HUES64 (cell line): ENCODE data around the gene SALL1. TPM values are rescaled to one million over a fixed set of nuclear protein-coding genes. Genes with fewer than 3 reads are reported as not detected.
A peak's percentile ranks its signal among the peaks of the same experiment; 100 is the strongest.

ENCODE experiments used
- H3K27ac ChIP-seq: 2 replicates; pipeline ENCODE4 v1.7.0; 2013; ENCODE audit warnings: low read depth, low read length, inconsistent platforms
- H3K27me3 ChIP-seq: 2 replicates; pipeline ENCODE4 v1.6.1; 2013; ENCODE audit warnings: mild to moderate bottlenecking, low read length; ENCODE audit not compliant: insufficient read depth
- H3K36me3 ChIP-seq: 2 replicates; pipeline ENCODE4 v1.6.1; 2013; ENCODE audit warnings: mild to moderate bottlenecking, low read length; ENCODE audit not compliant: insufficient read depth
- H3K4me1 ChIP-seq: 2 replicates; pipeline ENCODE4 v1.6.1; 2013; ENCODE audit warnings: mild to moderate bottlenecking, low read length, moderate library complexity; ENCODE audit not compliant: insufficient read depth
- H3K4me3 ChIP-seq: 2 replicates; pipeline ENCODE4 v1.5.1; 2013; ENCODE audit warnings: mild to moderate bottlenecking, low read length, moderate library complexity
- H3K9ac ChIP-seq: 2 replicates; pipeline ENCODE4 v1.6.1; 2013; ENCODE audit warnings: mild to moderate bottlenecking, low read depth, low read length
- H3K9me3 ChIP-seq: 2 replicates; pipeline ENCODE4 v1.6.1; 2013; ENCODE audit warnings: low read depth, low read length; ENCODE audit not compliant: insufficient read depth
- WGBS: fragments of 150-250, 120-280 bp; methylation state at CpG from one replicate; pipeline ENCODE4 v1.1.7; 2013; ENCODE audit warnings: missing lambda C conversion rate; 5-methylcytosine and 5-hydroxymethylcytosine counted together
- polyA plus RNA-seq, 2 experiments: library from polyadenylated mRNA; stranded (reverse); fragments of 50-300 nt; gene quantifications; one replicate each; pipeline ENCODE4 v1.2.3, GENCODE V29; 2013

SALL1 gene
- polyA plus RNA-seq (2013, experiment 1 of 2): 62.6 TPM
- polyA plus RNA-seq (2013, experiment 2 of 2): 75.5 TPM

DNA sequence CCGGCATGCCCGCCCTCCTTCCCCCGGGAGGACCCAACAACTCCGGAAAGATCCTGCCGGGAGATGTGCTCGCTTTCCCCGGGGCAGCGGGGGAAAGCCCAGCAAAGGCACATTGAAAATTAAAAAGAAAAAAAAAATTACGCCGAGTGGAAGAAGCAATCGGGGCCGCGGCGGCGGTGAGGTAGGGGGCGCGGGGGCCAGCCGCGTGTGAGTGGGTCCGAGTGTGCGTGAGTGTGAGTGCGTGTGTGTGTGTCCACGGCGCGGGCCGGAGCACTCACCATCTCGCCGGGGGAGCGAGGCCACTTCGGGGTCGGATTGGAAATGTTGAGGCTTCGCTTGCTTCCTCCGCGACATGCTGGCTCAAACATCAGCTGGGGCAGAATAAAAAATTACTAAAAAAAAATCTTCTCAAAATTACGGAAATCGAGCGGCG, at the start of gene SALL1:
SALL1 (minus strand) TSS at position 383 of the 433 bp plus-strand sequence; CDS start at position 354, 29 bp downstream.
- H3K36me3 ChIP-seq: no peaks in the 10 kb centered on the region; the same call in 1 of the 2 replicates
- H3K4me3 ChIP-seq: peak within 1 kb of the TSS; percentile 95
- peak within 1 kb of the TSS; percentile 100 for H3K27ac ChIP-seq
- peak within 1 kb of the TSS; percentile 94 for H3K9ac ChIP-seq
- no peaks in the 10 kb centered on the region for H3K9me3 ChIP-seq
- peaks cover 16% of the 10 kb centered on the region for H3K27me3 ChIP-seq
- WGBS: under 1% methylated on average over 36 of the region's 38 CpGs
- H3K4me1 ChIP-seq: peaks cover 28% of the 10 kb centered on the region

DNA sequence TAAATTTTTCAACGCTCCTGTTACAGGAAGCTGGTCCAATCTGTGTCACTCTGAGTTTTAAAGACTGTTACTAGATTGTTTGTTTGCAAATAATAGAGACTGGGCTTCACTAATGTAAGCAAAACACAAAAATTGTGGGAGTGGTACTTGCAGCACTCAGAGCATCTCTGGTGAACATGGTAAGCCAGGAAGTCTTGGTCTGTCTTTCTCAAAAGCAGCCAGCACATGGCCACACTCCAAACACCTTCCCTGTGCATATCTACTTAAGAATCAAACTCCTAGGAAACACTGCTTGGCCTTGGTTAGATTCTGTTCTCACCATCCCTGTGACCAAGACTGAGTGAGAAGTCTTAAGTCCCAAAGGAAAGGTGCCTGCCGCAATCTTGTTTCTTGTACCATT, 49.7 kb upstream of the SALL1 start:
- H3K27ac ChIP-seq: no peak overlapping the region
- H3K9ac ChIP-seq: no peak overlapping the region
- no peak overlapping the region for H3K4me3 ChIP-seq
- H3K4me1 ChIP-seq: no peaks in the 10 kb centered on the region
- 94% methylated on average over 1 of the region's 2 CpGs for WGBS
- H3K27me3 ChIP-seq: no peaks in the 10 kb centered on the region
- peaks cover 6% of the 10 kb centered on the region for H3K9me3 ChIP-seq
- H3K36me3 ChIP-seq: no peaks in the 10 kb centered on the region

DNA sequence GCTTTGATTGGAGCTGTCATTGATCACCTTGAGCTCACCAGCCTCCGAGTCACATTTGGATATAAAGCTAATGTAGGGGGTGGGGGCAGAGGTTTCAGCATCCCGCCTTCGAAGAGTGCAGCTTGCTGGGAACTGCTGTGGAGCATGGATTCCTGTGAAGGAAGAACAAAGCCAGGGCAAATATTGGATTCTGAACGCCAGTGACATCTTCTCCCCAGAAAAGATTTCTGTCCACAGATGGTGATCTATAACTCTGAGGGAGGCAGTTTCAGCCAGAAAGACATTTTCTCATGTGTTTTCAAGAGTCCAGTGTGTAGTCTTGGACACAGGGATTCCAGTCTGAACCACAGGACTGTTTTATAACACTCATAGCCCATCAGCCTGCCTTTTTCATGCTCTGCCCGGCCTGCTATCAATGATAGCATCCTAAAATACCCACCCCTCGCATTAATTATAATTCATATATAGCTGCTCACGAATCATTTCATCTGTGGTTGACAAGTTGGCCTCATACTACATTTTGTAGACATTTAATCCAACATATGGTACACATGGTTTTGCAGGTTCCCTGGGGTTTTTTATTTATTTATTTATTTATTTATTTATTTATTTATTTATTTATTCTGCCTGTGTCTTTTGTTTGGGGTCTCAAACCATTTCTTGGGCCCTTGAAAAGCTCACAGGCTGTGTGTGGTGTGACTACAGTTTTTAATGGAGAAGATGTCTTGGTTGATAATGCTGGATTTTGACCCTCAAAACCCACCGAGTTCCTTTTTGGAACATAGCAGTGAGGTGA, 47.1 kb upstream of the SALL1 start:
- H3K9me3 ChIP-seq: peaks cover 6% of the 10 kb centered on the region
- H3K4me3 ChIP-seq: no peak overlapping the region
- H3K36me3 ChIP-seq: no peaks in the 10 kb centered on the region
- no peak overlapping the region for H3K27ac ChIP-seq
- H3K9ac ChIP-seq: no peak overlapping the region
- H3K4me1 ChIP-seq: no peaks in the 10 kb centered on the region
- H3K27me3 ChIP-seq: no peaks in the 10 kb centered on the region
- 91% methylated on average over 8 of the region's 8 CpGs for WGBS

DNA sequence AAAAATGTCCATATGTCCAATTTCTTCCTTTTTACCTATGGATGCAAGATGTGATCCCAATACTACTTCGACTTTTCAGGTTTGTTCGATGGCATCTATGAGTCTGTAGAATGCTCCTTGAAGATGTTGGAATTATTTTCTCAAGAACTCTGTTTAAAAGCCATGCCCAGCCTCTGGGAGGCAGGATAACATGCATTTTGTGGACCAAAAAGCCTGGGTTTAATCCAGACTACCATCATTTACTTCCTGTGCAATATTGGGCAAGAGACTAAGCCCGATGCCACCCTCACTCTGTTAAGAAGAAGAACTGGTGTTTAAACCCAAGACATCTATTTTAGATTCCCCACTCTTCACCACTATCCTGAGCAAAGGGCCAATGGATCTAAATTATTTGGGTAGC, 42.8 kb upstream of the SALL1 start:
- Histone ChIP-seq H3K4me3 (no peak overlapping the region), H3K27me3 (no peaks in the 10 kb centered on the region), H3K4me1 (no peaks in the 10 kb centered on the region), H3K27ac (no peak overlapping the region), H3K9ac (no peak overlapping the region), H3K9me3 (no peaks in the 10 kb centered on the region), H3K36me3 (no peaks in the 10 kb centered on the region)
- 96% methylated on average over 3 of the region's 3 CpGs for WGBS

DNA sequence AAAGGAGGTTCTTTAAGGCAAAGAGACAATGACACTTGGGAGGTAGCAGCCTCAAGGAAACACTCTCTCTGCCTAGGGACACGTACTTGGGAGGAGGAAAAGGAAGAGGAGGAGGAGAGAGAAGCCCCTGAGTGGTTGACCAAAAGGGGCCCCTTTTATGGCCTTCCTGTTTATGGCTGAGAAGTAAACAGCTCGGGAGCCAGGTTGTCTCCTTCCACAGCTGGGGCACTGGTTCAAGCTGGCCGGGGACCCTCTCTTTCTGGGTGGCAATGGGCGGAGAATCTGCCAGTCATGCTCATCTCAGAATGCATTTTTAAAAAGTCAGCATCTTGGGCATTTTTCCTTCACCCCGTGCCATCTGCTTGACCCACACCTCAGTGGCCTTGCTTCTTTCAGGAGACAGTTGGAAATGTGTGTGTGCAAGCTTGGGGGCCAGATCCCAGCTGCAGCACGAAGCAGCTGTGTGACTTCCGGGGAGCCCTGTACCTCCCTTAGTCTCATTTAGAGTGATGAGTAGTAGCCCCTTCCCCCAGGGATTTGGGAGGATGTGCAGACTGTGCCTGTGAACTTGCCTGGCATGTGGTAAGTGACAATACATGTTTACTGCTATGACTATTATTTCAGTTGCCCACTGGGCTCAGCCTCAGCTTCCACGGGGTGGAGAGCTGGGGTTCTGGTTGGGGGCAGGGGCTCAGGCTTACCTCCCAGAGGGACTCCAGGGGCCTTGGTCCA, 33.8 kb upstream of the SALL1 start:
- Histone ChIP-seq H3K36me3 (no peaks in the 10 kb centered on the region), H3K9me3 (no peaks in the 10 kb centered on the region), H3K4me1 (peaks cover 38% of the 10 kb centered on the region), H3K9ac (no peak overlapping the region), H3K27ac (no peak overlapping the region), H3K4me3 (no peak overlapping the region), H3K27me3 (no peaks in the 10 kb centered on the region)
- WGBS: 72% methylated on average over 8 of the region's 8 CpGs

DNA sequence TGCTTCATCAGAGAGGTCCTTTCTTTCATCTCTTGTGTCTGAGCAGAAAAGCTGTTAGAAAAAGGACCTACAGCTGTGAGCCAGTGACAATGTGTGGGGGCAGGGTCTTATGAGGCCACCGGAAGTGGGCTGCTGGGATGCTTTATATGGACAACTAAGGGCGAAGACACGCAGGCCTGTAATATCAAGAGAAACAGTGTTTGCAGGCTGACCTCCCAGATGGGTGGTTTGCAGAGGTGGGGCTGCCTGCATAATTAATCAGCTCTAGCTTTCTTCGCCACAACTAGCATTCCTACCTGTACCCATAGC, 30.4 kb upstream of the SALL1 start:
- peak overlapping the region; percentile 37 for H3K9ac ChIP-seq

DNA sequence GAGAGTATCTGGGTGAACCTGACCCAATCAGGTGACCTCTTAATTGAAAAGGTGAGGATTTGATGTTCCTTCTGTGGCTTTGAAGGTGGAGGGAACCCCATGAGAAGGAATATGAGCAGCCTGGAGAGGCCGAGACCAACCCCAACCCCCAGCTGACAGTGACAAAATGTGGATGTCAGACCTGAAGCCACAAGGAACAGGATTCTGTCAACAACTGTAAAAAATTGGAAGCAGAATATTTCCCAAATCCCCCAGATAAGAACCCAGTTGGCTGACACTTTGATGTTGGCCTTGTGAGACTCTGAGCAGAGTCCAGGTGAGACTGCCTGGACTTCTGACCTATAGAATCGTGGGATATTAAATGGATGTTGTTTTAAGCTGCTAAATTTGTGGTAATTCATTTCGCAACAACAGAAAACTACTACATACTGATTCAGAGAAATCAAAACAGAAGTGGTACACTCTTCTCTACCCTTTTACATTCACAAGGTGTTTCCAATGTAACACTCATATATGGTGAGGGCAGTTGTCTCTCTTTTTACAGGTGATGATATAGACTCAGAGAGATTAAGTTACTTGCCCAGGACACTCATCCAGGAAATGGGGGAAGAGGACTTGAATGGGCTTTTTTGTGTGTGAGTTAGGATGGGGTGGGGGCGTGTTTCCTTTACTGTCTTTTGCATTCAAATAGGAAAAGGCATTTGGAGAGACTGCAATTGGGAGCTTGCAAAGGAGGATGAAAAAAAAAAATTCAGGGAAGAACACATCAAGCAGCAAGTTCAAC, 29.8 kb upstream of the SALL1 start:
- Histone ChIP-seq H3K4me1 (peaks cover 49% of the 10 kb centered on the region), H3K4me3 (peak overlapping the region; percentile 4; the same call in 1 of the 2 replicates), H3K27ac (peak overlapping the region; percentile 95), H3K27me3 (no peaks in the 10 kb centered on the region), H3K36me3 (no peaks in the 10 kb centered on the region), H3K9ac (peak overlapping the region; percentile 19; the same call in 1 of the 2 replicates), H3K9me3 (no peaks in the 10 kb centered on the region)
- 11% methylated on average over 3 of the region's 4 CpGs for WGBS

More for the DNA sequence above, 30.4 kb upstream of the SALL1 start:
- Histone ChIP-seq H3K27me3 (no peaks in the 10 kb centered on the region), H3K4me1 (peaks cover 49% of the 10 kb centered on the region), H3K27ac (peak overlapping the region; percentile 95), H3K9me3 (no peaks in the 10 kb centered on the region), H3K4me3 (peak overlapping the region; percentile 15), H3K36me3 (no peaks in the 10 kb centered on the region)
- WGBS: 7% methylated on average over 4 of the region's 4 CpGs

DNA sequence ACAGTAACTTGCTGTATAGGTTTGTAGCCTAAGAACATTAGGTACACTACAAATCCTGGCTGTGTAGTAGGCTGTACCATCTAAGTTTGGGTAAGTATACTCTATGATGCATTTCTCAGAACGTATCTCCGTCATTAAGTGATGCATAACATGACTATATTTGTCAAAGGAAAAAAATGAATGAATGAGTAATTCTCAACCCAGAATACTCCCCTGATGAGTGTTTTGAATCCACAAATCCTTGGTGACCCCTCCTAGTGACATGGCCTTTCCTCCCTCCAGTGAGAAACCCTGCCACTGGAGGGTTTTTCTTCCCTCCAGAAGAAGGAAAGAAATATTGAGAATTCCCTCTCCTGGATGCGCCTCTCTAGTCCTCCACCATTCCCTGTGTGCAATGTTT, 24.0 kb upstream of the SALL1 start:
- WGBS: 90% methylated on average over 3 of the region's 3 CpGs
- H3K9ac ChIP-seq: no peak overlapping the region
- no peaks in the 10 kb centered on the region for H3K27me3 ChIP-seq
- no peak overlapping the region for H3K27ac ChIP-seq
- H3K4me3 ChIP-seq: no peak overlapping the region
- no peaks in the 10 kb centered on the region for H3K36me3 ChIP-seq
- peaks cover 8% of the 10 kb centered on the region for H3K9me3 ChIP-seq
- peaks cover 14% of the 10 kb centered on the region for H3K4me1 ChIP-seq

DNA sequence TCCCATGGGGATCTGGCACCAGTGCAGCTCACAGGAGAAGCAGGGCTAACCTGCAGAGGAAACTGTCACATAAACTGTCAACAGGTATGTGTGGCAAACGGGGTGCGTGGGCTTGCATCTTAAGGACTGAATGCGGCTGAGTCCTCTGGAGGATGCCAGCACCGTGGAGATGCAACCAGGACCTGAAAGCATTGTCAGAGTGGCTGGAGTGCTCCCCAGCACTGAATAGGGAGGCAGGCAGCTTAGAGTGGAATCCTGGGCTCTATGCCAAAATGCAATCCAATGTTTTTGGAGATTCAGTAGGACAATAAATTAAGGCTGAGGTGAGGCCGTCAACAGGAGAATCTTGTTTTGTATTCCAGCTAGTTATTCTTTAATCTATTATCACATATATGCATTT, 21.3 kb upstream of the SALL1 start:
- whole genome bisulfite sequencing: 95% methylated on average over 5 of the region's 5 CpGs
- no peaks in the 10 kb centered on the region for H3K4me1 ChIP-seq
- H3K27ac ChIP-seq: no peak overlapping the region
- H3K27me3 ChIP-seq: no peaks in the 10 kb centered on the region
- H3K4me3 ChIP-seq: no peak overlapping the region
- peaks cover 8% of the 10 kb centered on the region for H3K9me3 ChIP-seq
- H3K36me3 ChIP-seq: no peaks in the 10 kb centered on the region
- H3K9ac ChIP-seq: no peak overlapping the region

DNA sequence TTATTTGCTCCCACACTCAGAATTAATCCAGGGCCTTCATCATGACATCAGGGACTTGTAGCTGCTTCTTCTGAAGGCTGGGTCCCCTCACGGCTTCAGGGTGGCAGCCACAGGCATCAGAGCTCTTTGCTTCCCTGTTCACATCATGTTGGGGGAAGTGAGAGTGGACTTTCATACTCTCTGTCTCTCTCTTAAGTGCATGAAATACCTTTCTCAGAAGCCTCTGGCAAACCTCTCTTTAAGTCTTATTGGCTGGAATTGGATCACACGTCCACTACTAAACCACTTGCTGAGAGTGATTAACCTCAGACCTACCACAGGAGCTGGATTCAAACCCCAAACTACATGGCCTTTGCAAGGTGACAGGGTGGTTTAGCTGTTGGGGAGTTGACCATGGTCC, 17.7 kb upstream of the SALL1 start:
- Histone ChIP-seq H3K27me3 (no peaks in the 10 kb centered on the region), H3K9ac (no peak overlapping the region), H3K4me3 (no peak overlapping the region), H3K27ac (no peak overlapping the region), H3K4me1 (peaks cover 7% of the 10 kb centered on the region; the same call in 1 of the 2 replicates), H3K36me3 (no peaks in the 10 kb centered on the region), H3K9me3 (peaks cover 8% of the 10 kb centered on the region)
- 93% methylated on average over 2 of the region's 2 CpGs for WGBS
